Spinal cord (tissue), 10 donors: Measurements from ENCODE around the gene PHF11. TPM values are rescaled to one million over a fixed set of nuclear protein-coding genes. Genes with fewer than 3 reads are reported as not detected.

ENCODE experiments used
- DNase-seq, 6 donors: peaks; one replicate each; pipeline versions ENCODE4 v3.0.0 to v3.0.0-alpha.2; 2013 to 2015; ENCODE audit warnings: low spot score in 6 of 6, low read depth in 4 of 6
- H3K27ac ChIP-seq: one replicate; pipeline ENCODE4 v1.5.1; 2013; ENCODE audit warnings: low read depth, low read length, control low read depth
- H3K27me3 ChIP-seq: one replicate; pipeline ENCODE4 v1.6.1; 2013; ENCODE audit warnings: low read length; ENCODE audit not compliant: control insufficient read depth, insufficient read depth
- H3K36me3 ChIP-seq: one replicate; pipeline ENCODE4 v1.6.1; 2013; ENCODE audit warnings: low read length; ENCODE audit not compliant: control insufficient read depth, insufficient read depth
- H3K4me1 ChIP-seq: one replicate; pipeline ENCODE4 v1.6.1; 2013; ENCODE audit warnings: low read length; ENCODE audit not compliant: control insufficient read depth, insufficient read depth
- H3K4me3 ChIP-seq: one replicate; pipeline ENCODE4 v1.5.1; 2013; ENCODE audit warnings: low read depth, low read length, control low read depth
- H3K9me3 ChIP-seq: one replicate; pipeline ENCODE4 v1.6.1; 2013; ENCODE audit warnings: low read length; ENCODE audit not compliant: control insufficient read depth, insufficient read depth
- WGBS: methylation state at CpG from one replicate; pipeline ENCODE4 v1.1.5; 2013; ENCODE audit warnings: missing lambda C conversion rate; ENCODE audit not compliant: insufficient coverage; 5-methylcytosine and 5-hydroxymethylcytosine counted together
- polyA plus RNA-seq, 2 donors: library from polyadenylated mRNA; unstranded; fragments of 120-200 nt; gene quantifications; one replicate each; pipeline ENCODE4 v1.2.1, GENCODE V29; 2013; ENCODE audit not compliant: insufficient read length in 2 of 2
- total RNA-seq, 2 donors: library from RNA; depleted of rRNA in 1 of 2; stranded (reverse); fragments of 120-200 nt in 1 of 2; fragments of >200 nt in 1 of 2; gene quantifications; one replicate each; pipeline versions ENCODE4 v1.2.3 to v1.2.4, GENCODE V29; 2013 to 2014
- donor health status: healthy.

The PHF11 gene
- total and polyA plus RNA-seq, 4 donors = 20.5 to 34.0 (median 28.0) TPM

- WGBS = 100% methylated on average over 1 of the region's 2 CpGs
- no peaks in the 10 kb centered on the region for H3K9me3 ChIP-seq
- no peaks in the 10 kb centered on the region for H3K27me3 ChIP-seq
- no peak for DNase-seq
- H3K27ac ChIP-seq = no peak overlapping the region
- H3K36me3 ChIP-seq = peaks cover 6% of the 10 kb centered on the region
- H3K4me3 ChIP-seq = no peak overlapping the region
- no peaks in the 10 kb centered on the region for H3K4me1 ChIP-seq
Measured at GRCh38 chr13:49538404-49538803, 42.7 kb downstream of the PHF11 start.

DNA sequence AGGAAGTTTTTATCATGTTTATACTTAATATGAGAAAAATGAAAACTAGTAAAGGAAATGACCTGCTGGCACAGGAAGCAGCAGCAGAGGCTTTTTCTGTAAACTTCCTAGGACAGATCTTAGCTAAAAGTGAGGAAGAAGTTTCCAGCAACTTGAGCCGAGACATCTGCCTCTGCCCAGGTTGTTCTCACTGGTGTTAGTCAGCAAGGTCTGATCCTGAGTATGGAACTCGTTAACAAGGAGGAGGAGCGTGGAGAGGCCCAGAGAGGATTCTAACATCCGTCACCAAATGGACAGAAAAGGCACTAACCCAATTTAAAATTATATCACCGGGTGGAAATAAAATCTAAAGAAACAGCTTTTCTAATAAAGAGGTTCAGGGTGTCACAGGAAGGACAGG is 43.6 kb downstream of the PHF11 start:
- no peaks in the 10 kb centered on the region for H3K4me1 ChIP-seq
- WGBS = 100% methylated on average over 1 of the region's 5 CpGs
- H3K36me3 ChIP-seq = peaks cover 13% of the 10 kb centered on the region
- no peak overlapping the region for H3K4me3 ChIP-seq
- DNase-seq = no peak
- H3K27me3 ChIP-seq = no peaks in the 10 kb centered on the region
- H3K27ac ChIP-seq = no peak overlapping the region
- H3K9me3 ChIP-seq = no peaks in the 10 kb centered on the region

DNA sequence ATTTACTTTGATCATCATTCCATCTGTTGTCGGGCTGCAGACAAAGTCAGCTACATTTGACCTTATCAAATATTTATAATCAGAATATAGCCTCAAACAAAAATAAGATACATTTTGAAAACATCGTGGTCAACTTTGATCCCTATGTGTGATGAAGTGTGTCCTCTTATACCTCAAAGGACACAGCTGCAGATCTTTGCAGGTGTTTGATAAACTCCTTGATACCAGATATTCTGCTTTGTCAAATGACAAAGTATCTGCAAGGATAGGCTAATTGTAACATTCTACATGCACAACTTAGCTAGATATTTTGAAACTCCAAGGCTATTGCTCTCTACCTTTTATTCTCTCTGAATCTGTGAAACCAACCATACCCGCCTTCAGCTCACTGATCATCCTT is 44.0 kb downstream of the PHF11 start:
- DNase-seq = no peak
- Histone ChIP-seq H3K36me3 (peaks cover 13% of the 10 kb centered on the region), H3K27ac (no peak overlapping the region), H3K4me3 (no peak overlapping the region), H3K27me3 (no peaks in the 10 kb centered on the region), H3K4me1 (no peaks in the 10 kb centered on the region), H3K9me3 (no peaks in the 10 kb centered on the region)
- WGBS = 100% methylated on average over 1 of the region's 3 CpGs

DNA sequence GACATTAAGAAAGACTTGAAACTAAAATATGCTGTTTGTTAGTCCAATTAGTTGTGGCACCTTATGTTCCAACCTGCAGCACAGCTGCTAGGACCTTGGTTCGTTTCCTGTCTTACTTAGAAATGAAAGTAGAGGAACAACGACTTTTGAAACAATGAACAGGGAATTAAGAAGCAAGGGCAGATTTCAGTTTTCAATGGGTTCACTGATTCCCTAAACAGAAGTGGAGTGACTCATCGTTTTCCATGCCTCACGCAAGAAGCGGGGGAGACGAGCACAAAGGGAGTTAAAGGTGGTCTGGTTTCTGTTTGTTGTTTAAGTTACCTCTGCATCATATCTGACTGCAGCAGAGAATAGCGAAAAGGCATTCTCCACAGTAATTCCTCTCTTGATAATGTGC is 44.8 kb downstream of the PHF11 start:
- 83% methylated on average over 6 of the region's 7 CpGs for WGBS
- no peak overlapping the region for H3K4me3 ChIP-seq
- peaks cover 13% of the 10 kb centered on the region for H3K36me3 ChIP-seq

DNA sequence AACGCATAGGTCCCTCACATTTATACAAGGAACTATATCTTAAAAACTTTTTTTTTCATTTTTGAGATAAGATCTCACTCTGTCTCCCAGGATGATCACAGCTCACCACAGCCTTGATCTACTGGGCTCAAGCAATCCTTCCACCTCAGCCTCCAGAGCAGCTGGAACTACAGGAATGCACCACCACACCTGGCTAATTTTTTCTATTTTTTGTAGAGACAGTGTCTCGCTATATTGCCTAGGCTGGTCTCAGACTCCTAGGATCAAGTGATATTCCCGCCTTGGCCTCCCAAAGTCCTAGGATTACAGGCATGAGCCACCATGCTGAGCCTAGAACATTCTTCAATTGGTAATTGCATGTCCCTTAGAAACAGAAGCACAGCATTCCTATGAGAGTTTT is 47.9 kb downstream of the PHF11 start:
- peaks cover 19% of the 10 kb centered on the region for H3K36me3 ChIP-seq
- DNase-seq = no peak
- 96% methylated on average over 3 of the region's 3 CpGs for WGBS
- no peaks in the 10 kb centered on the region for H3K27me3 ChIP-seq
- no peak overlapping the region for H3K4me3 ChIP-seq
- no peaks in the 10 kb centered on the region for H3K4me1 ChIP-seq
- no peaks in the 10 kb centered on the region for H3K9me3 ChIP-seq
- no peak overlapping the region for H3K27ac ChIP-seq

More for the DNA sequence above, 44.8 kb downstream of the PHF11 start:
- no peaks in the 10 kb centered on the region for H3K27me3 ChIP-seq
- H3K27ac ChIP-seq = no peak overlapping the region
- no peak for DNase-seq
- no peaks in the 10 kb centered on the region for H3K9me3 ChIP-seq
- no peaks in the 10 kb centered on the region for H3K4me1 ChIP-seq

GRCh38 chr13:49545661-49546060 is 49.9 kb downstream of the PHF11 start:
- H3K27ac ChIP-seq = no peak overlapping the region
- no peaks in the 10 kb centered on the region for H3K9me3 ChIP-seq
- DNase-seq = no peak
- H3K27me3 ChIP-seq = no peaks in the 10 kb centered on the region
- WGBS = 77% methylated on average over 4 of the region's 4 CpGs
- peaks cover 34% of the 10 kb centered on the region for H3K36me3 ChIP-seq
- no peak overlapping the region for H3K4me3 ChIP-seq
- H3K4me1 ChIP-seq = no peaks in the 10 kb centered on the region

- no peaks in the 10 kb centered on the region for H3K27me3 ChIP-seq
- H3K36me3 ChIP-seq = peaks cover 42% of the 10 kb centered on the region
- no peak overlapping the region for H3K27ac ChIP-seq
- 53% methylated on average over 4 of the region's 9 CpGs for WGBS
- no peaks in the 10 kb centered on the region for H3K9me3 ChIP-seq
- no peaks in the 10 kb centered on the region for H3K4me1 ChIP-seq
- no peak overlapping the region for H3K4me3 ChIP-seq
- no peak for DNase-seq
Measured at GRCh38 chr13:49546561-49546960, 50.8 kb downstream of the PHF11 start.

GRCh38 chr13:49549289-49549688 is 53.5 kb downstream of the PHF11 start:
- Histone ChIP-seq H3K9me3 (no peaks in the 10 kb centered on the region), H3K27ac (no peak overlapping the region), H3K4me3 (no peak overlapping the region), H3K4me1 (no peaks in the 10 kb centered on the region), H3K27me3 (no peaks in the 10 kb centered on the region), H3K36me3 (peaks cover 34% of the 10 kb centered on the region)
- DNase-seq = no peak
- 89% methylated on average over 13 of the region's 15 CpGs for WGBS

DNA sequence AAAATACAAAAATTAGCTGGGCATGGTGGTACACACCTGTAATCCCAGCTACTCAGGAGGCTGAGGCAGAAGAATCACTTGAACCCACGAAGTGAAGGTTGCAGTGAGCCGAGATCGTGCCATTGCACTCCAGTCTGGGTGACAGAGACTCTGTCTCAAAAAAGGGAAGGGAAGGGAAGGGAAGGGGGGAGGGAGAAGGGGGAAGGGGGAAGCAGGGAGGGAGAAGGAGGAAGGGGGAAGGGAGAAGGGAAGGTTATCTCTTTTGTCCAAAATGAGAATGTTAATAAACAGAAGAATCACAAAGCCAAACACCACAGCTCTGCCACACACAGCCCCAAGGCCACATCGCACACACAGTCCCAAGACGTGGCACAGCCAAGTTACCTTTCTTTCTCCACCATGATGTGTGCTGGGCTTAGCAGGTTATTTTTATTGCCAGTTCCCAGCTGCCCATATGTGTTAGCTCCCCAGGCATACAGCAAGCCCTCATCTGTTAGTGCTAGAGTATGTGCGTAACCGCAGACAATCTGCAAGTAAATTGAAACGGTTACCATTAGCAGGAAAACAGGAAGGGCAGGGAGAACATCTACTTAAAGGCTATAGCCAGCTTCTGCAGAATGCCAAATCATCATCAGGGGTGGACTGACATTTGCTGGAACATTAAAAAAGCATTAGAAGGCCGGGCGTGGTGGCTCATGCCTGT is 55.3 kb downstream of the PHF11 start:
- Histone ChIP-seq H3K27ac (no peak overlapping the region), H3K36me3 (peaks cover 38% of the 10 kb centered on the region), H3K4me1 (no peaks in the 10 kb centered on the region), H3K4me3 (no peak overlapping the region), H3K27me3 (no peaks in the 10 kb centered on the region), H3K9me3 (no peaks in the 10 kb centered on the region)
- 59% methylated on average over 5 of the region's 10 CpGs for WGBS
- DNase-seq = no peak

- DNase-seq = no peak
- no peak overlapping the region for H3K4me3 ChIP-seq
- H3K27ac ChIP-seq = no peak overlapping the region
- peaks cover 38% of the 10 kb centered on the region for H3K36me3 ChIP-seq
- no peaks in the 10 kb centered on the region for H3K27me3 ChIP-seq
- WGBS = no CpG with 5 or more reads among the region's 2 CpGs
- H3K9me3 ChIP-seq = no peaks in the 10 kb centered on the region
- H3K4me1 ChIP-seq = no peaks in the 10 kb centered on the region
Measured at GRCh38 chr13:49553888-49554287, 58.1 kb downstream of the PHF11 start.
